Neutrophil (primary cell): Measurements from ENCODE around the gene PPIL6.

ENCODE experiments used
- H3K27ac ChIP-seq: fragments of 200-600 bp; sonication (generic); 2 replicates; pipeline ENCODE4 v1.5.1; 2016; ENCODE audit warnings: mild to moderate bottlenecking, moderate library complexity
- H3K27me3 ChIP-seq: fragments of 200-600 bp; sonication (generic); 2 replicates; pipeline ENCODE4 v1.6.0; 2016; ENCODE audit warnings: mild to moderate bottlenecking
- H3K36me3 ChIP-seq: fragments of 200-600 bp; sonication (generic); 2 replicates; pipeline ENCODE4 v1.5.1; 2017
- H3K4me1 ChIP-seq, 2 experiments: fragments of 200-600 bp in 1 of 2; sonication (generic) in 1 of 2; 1 replicate in 1 of 2; 2 replicates in 1 of 2; pipeline versions ENCODE4 v1.5.1 to v1.6.1; 2013 to 2016; ENCODE audit warnings: low read depth in 1 of 2, low read length in 1 of 2, mild to moderate bottlenecking in 1 of 2, moderate library complexity in 1 of 2; ENCODE audit not compliant: control insufficient read depth in 1 of 2, insufficient read depth in 1 of 2
- H3K4me3 ChIP-seq, 2 experiments: fragments of 200-600 bp in 1 of 2; sonication (generic) in 1 of 2; 1 replicate in 1 of 2; 2 replicates in 1 of 2; pipeline ENCODE4 v1.5.1; 2013 to 2016; ENCODE audit warnings: low read depth in 1 of 2, low read length in 1 of 2, mild to moderate bottlenecking in 1 of 2, moderate library complexity in 1 of 2
- H3K9me3 ChIP-seq: fragments of 200-600 bp; sonication (generic); 2 replicates; pipeline ENCODE4 v1.5.1; 2016
- CTCF ChIP-seq: fragments of 200-600 bp; sonication (generic); IDR thresholded peaks from 2 replicates; pipeline ENCODE4 v1.5.1; 2016; ENCODE audit warnings: antibody characterized with exemption

PPIL6 gene

GRCh38 chr6:109483735-109484057, 43.3 kb upstream of the PPIL6 start:
- H3K4me3 ChIP-seq = peak overlapping the region; percentile 61 to 63
- H3K27ac ChIP-seq = peak overlapping the region; percentile 89
- no peaks in the 10 kb centered on the region for H3K9me3 ChIP-seq
- peaks cover 26 to 40% of the 10 kb centered on the region in 2 experiments for H3K4me1 ChIP-seq
- no peak for TF ChIP-seq CTCF
- no peaks in the 10 kb centered on the region for H3K36me3 ChIP-seq
- no peaks in the 10 kb centered on the region for H3K27me3 ChIP-seq

- H3K27ac ChIP-seq = peak within 1 kb of the TSS; percentile 89
- peaks cover 26 to 40% of the 10 kb centered on the region in 2 experiments for H3K4me1 ChIP-seq
- H3K36me3 ChIP-seq = no peaks in the 10 kb centered on the region
- H3K27me3 ChIP-seq = no peaks in the 10 kb centered on the region
- H3K4me3 ChIP-seq = peak within 1 kb of the TSS; percentile 63 to 91
- peak; percentile 41 for TF ChIP-seq CTCF
- no peaks in the 10 kb centered on the region for H3K9me3 ChIP-seq
Observed at GRCh38 chr6:109482905-109483734, 42.7 kb upstream of the PPIL6 start, which contains the start of gene ZBTB24. TSS of gene ZBTB24 (minus strand) at chr6:109483219. CDS start at chr6:109482026, 1,193 bp downstream.

- no peak overlapping the region for H3K27ac ChIP-seq
- H3K9me3 ChIP-seq = no peaks in the 10 kb centered on the region
- H3K27me3 ChIP-seq = no peaks in the 10 kb centered on the region
- no peak for TF ChIP-seq CTCF
- H3K36me3 ChIP-seq = peaks cover 12% of the 10 kb centered on the region
- H3K4me3 ChIP-seq = no peak overlapping the region
- peaks cover 26 to 40% of the 10 kb centered on the region in 2 experiments for H3K4me1 ChIP-seq
Observed at GRCh38 chr6:109480993-109481480, 40.6 kb upstream of the PPIL6 start.

GRCh38 chr6:109478841-109479624, 38.6 kb upstream of the PPIL6 start:
- no peak overlapping the region for H3K27ac ChIP-seq
- no peak for TF ChIP-seq CTCF
- H3K27me3 ChIP-seq = no peaks in the 10 kb centered on the region
- H3K4me3 ChIP-seq = no peak overlapping the region
- H3K4me1 ChIP-seq = peaks cover 26 to 40% of the 10 kb centered on the region in 2 experiments
- no peaks in the 10 kb centered on the region for H3K9me3 ChIP-seq
- H3K36me3 ChIP-seq = peaks cover 32% of the 10 kb centered on the region

GRCh38 chr6:109478222-109478805, 37.9 kb upstream of the PPIL6 start:
- H3K36me3 ChIP-seq = peaks cover 37% of the 10 kb centered on the region
- no peaks in the 10 kb centered on the region for H3K27me3 ChIP-seq
- no peak for TF ChIP-seq CTCF
- H3K27ac ChIP-seq = no peak overlapping the region
- H3K4me1 ChIP-seq = peaks cover 22 to 35% of the 10 kb centered on the region in 2 experiments
- H3K9me3 ChIP-seq = no peaks in the 10 kb centered on the region
- no peak overlapping the region for H3K4me3 ChIP-seq
